Measurements from ENCODE around the gene COL27A1. TPM values are rescaled to one million over a fixed set of nuclear protein-coding genes. Genes with fewer than 3 reads are reported as not detected.

The COL27A1 gene
- total and polyA plus RNA-seq, 2 experiments from 2014 or later, result 10.5 to 18.0 TPM

DNA sequence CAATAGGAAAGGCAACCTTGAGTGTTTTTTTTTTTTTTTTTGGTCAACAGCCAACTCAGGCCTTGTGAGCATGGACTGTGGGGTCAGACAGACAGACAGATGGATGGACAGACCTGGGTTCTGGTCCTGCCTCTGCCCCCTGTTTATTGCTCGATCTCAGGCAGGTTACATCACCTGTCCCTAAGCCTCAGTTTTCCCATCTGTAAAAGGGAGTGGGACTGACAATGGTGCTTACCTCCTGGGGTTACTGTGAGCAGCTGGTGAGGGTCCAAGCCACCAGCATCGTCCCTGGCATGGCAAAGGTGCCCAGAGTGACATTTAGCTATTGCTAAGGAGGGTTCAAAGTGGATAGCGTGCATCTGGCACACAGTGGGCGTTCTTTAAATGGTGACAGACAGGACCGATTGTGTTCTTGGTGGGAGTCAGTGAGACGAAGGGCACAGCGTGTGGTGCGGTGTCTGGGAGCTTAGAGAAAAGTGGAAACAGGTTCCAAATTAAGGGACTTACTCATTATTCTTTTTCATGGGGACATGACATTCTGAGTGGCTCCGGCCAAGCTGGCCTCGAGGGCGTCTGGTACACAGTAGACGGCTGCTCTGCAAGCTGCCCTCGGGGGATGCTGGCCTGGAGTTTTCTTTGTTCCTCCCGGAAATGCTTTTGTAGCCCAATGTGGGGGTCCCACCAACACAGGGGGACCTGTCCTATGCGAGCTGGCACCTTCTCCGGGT is 72.1 kb downstream of the COL27A1 start:
- no peaks in the 10 kb centered on the region for H3K36me3 Mint-ChIP-seq (ENCODE audit: low read depth)
- H2AFZ ChIP-seq, result no peak overlapping the region
- H3K27me3 Mint-ChIP-seq (ENCODE audit: insufficient read depth, low read depth, poor library complexity), result peaks cover 20% of the 10 kb centered on the region
- H3K4me1 ChIP-seq (ENCODE audit: insufficient read depth), result peaks cover 16% of the 10 kb centered on the region
- H3K36me3 ChIP-seq (ENCODE audit: insufficient read depth), result no peaks in the 10 kb centered on the region
- H3K27ac ChIP-seq (ENCODE audit: low read depth), result no peak overlapping the region
- no peak overlapping the region for H3K4me3 ChIP-seq
- ATAC-seq (no peak), DNase-seq (ENCODE audit: low spot score) (no peak)
- peaks cover 41% of the 10 kb centered on the region for H3K4me1 Mint-ChIP-seq
- H3K79me2 ChIP-seq (replicated peaks; ENCODE audit: insufficient read depth), result no peaks in the 10 kb centered on the region
- no peak overlapping the region for H3K4me2 ChIP-seq
- peaks cover 3% of the 10 kb centered on the region; the same call in 1 of the 2 replicates for H4K20me1 ChIP-seq (replicated peaks; ENCODE audit: insufficient read depth)
- H3K27ac Mint-ChIP-seq, result no peak overlapping the region
- H3F3A ChIP-seq (replicated peaks; ENCODE audit: low read depth), result no peaks in the 10 kb centered on the region
- H3K4me3 Mint-ChIP-seq, result no peak overlapping the region
- no peaks in the 10 kb centered on the region for H3K9me3 Mint-ChIP-seq
- TF ChIP-seq ZNF331 (CRISPR knock-in tag; IDR thresholded peaks at IDR 0.05; ENCODE audit: low read depth), result no peak
- TF ChIP-seq, protein P1, sequence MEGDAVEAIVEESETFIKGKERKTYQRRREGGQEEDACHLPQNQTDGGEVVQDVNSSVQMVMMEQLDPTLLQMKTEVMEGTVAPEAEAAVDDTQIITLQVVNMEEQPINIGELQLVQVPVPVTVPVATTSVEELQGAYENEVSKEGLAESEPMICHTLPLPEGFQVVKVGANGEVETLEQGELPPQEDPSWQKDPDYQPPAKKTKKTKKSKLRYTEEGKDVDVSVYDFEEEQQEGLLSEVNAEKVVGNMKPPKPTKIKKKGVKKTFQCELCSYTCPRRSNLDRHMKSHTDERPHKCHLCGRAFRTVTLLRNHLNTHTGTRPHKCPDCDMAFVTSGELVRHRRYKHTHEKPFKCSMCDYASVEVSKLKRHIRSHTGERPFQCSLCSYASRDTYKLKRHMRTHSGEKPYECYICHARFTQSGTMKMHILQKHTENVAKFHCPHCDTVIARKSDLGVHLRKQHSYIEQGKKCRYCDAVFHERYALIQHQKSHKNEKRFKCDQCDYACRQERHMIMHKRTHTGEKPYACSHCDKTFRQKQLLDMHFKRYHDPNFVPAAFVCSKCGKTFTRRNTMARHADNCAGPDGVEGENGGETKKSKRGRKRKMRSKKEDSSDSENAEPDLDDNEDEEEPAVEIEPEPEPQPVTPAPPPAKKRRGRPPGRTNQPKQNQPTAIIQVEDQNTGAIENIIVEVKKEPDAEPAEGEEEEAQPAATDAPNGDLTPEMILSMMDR (conservative IDR thresholded peaks at IDR 0.05; ENCODE audit: low read depth in 2 of 2), result no peak
- no peak for TF ChIP-seq STAT1 (IDR thresholded peaks at IDR 0.05; ENCODE audit: unreplicated experiment)
- TF ChIP-seq, protein P2, sequence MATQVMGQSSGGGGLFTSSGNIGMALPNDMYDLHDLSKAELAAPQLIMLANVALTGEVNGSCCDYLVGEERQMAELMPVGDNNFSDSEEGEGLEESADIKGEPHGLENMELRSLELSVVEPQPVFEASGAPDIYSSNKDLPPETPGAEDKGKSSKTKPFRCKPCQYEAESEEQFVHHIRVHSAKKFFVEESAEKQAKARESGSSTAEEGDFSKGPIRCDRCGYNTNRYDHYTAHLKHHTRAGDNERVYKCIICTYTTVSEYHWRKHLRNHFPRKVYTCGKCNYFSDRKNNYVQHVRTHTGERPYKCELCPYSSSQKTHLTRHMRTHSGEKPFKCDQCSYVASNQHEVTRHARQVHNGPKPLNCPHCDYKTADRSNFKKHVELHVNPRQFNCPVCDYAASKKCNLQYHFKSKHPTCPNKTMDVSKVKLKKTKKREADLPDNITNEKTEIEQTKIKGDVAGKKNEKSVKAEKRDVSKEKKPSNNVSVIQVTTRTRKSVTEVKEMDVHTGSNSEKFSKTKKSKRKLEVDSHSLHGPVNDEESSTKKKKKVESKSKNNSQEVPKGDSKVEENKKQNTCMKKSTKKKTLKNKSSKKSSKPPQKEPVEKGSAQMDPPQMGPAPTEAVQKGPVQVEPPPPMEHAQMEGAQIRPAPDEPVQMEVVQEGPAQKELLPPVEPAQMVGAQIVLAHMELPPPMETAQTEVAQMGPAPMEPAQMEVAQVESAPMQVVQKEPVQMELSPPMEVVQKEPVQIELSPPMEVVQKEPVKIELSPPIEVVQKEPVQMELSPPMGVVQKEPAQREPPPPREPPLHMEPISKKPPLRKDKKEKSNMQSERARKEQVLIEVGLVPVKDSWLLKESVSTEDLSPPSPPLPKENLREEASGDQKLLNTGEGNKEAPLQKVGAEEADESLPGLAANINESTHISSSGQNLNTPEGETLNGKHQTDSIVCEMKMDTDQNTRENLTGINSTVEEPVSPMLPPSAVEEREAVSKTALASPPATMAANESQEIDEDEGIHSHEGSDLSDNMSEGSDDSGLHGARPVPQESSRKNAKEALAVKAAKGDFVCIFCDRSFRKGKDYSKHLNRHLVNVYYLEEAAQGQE (IDR thresholded peaks at IDR 0.05; ENCODE audit: unreplicated experiment), result no peak
- no peak for TF ChIP-seq NANOG (IDR thresholded peaks at IDR 0.05; ENCODE audit: borderline replicate concordance)
- no peak for TF ChIP-seq ZNF114 (CRISPR knock-in tag; IDR thresholded peaks at IDR 0.05)
- no peak for TF ChIP-seq CREB1 (CRISPR knock-in tag; IDR thresholded peaks at IDR 0.05; ENCODE audit: low read depth)
- no peak for TF ChIP-seq JUNB (IDR thresholded peaks at IDR 0.05; ENCODE audit: unreplicated experiment)
- TF ChIP-seq EZH2 (IDR thresholded peaks at IDR 0.05; ENCODE audit: low read depth, unreplicated experiment), result no peak
- TF ChIP-seq, protein P3, sequence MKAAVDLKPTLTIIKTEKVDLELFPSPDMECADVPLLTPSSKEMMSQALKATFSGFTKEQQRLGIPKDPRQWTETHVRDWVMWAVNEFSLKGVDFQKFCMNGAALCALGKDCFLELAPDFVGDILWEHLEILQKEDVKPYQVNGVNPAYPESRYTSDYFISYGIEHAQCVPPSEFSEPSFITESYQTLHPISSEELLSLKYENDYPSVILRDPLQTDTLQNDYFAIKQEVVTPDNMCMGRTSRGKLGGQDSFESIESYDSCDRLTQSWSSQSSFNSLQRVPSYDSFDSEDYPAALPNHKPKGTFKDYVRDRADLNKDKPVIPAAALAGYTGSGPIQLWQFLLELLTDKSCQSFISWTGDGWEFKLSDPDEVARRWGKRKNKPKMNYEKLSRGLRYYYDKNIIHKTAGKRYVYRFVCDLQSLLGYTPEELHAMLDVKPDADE (IDR thresholded peaks at IDR 0.05), result no peak
- no peak for TF ChIP-seq EZH2phosphoT487 (IDR thresholded peaks at IDR 0.05; ENCODE audit: unreplicated experiment)
- no peak for TF ChIP-seq POLR2AphosphoS5 (IDR thresholded peaks at IDR 0.05; ENCODE audit: low read depth)
- TF ChIP-seq, protein P4, sequence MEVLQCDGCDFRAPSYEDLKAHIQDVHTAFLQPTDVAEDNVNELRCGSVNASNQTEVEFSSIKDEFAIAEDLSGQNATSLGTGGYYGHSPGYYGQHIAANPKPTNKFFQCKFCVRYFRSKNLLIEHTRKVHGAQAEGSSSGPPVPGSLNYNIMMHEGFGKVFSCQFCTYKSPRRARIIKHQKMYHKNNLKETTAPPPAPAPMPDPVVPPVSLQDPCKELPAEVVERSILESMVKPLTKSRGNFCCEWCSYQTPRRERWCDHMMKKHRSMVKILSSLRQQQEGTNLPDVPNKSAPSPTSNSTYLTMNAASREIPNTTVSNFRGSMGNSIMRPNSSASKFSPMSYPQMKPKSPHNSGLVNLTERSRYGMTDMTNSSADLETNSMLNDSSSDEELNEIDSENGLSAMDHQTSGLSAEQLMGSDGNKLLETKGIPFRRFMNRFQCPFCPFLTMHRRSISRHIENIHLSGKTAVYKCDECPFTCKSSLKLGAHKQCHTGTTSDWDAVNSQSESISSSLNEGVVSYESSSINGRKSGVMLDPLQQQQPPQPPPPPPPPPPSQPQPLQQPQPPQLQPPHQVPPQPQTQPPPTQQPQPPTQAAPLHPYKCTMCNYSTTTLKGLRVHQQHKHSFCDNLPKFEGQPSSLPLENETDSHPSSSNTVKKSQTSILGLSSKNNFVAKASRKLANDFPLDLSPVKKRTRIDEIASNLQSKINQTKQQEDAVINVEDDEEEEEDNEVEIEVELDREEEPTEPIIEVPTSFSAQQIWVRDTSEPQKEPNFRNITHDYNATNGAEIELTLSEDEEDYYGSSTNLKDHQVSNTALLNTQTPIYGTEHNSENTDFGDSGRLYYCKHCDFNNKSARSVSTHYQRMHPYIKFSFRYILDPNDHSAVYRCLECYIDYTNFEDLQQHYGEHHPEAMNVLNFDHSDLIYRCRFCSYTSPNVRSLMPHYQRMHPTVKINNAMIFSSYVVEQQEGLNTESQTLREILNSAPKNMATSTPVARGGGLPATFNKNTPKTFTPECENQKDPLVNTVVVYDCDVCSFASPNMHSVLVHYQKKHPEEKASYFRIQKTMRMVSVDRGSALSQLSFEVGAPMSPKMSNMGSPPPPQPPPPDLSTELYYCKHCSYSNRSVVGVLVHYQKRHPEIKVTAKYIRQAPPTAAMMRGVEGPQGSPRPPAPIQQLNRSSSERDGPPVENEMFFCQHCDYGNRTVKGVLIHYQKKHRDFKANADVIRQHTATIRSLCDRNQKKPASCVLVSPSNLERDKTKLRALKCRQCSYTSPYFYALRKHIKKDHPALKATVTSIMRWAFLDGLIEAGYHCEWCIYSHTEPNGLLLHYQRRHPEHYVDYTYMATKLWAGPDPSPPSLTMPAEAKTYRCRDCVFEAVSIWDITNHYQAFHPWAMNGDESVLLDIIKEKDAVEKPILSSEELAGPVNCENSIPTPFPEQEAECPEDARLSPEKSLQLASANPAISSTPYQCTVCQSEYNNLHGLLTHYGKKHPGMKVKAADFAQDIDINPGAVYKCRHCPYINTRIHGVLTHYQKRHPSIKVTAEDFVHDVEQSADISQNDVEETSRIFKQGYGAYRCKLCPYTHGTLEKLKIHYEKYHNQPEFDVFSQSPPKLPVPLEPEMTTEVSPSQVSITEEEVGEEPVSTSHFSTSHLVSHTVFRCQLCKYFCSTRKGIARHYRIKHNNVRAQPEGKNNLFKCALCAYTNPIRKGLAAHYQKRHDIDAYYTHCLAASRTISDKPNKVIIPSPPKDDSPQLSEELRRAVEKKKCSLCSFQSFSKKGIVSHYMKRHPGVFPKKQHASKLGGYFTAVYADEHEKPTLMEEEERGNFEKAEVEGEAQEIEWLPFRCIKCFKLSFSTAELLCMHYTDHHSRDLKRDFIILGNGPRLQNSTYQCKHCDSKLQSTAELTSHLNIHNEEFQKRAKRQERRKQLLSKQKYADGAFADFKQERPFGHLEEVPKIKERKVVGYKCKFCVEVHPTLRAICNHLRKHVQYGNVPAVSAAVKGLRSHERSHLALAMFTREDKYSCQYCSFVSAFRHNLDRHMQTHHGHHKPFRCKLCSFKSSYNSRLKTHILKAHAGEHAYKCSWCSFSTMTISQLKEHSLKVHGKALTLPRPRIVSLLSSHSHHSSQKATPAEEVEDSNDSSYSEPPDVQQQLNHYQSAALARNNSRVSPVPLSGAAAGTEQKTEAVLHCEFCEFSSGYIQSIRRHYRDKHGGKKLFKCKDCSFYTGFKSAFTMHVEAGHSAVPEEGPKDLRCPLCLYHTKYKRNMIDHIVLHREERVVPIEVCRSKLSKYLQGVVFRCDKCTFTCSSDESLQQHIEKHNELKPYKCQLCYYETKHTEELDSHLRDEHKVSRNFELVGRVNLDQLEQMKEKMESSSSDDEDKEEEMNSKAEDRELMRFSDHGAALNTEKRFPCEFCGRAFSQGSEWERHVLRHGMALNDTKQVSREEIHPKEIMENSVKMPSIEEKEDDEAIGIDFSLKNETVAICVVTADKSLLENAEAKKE (CRISPR knock-in tag; IDR thresholded peaks at IDR 0.05), result no peak
- H3K9me2 ChIP-seq (ENCODE audit: insufficient read depth), result no peaks in the 10 kb centered on the region
- no peaks in the 10 kb centered on the region for H3K27me3 ChIP-seq (ENCODE audit: insufficient read depth)

All from GM23338 (cell line).